GM18909 (cell line): ENCODE results near the gene AHCYL1.

Experiments
- ATAC-seq: cut with Tn5 transposase; IDR thresholded peaks from one replicate; pipeline ENCODE4 v1.9.1; 2021; ENCODE audit warnings: mild to moderate bottlenecking; ENCODE audit not compliant: unreplicated experiment, poor library complexity

Gene AHCYL1

GRCh38 chr1:110057963-110058518, 73.5 kb downstream of the AHCYL1 start:
- ATAC-seq: no peak

- ATAC-seq: no peak
Measured at GRCh38 chr1:110058591-110058990, 74.0 kb downstream of the AHCYL1 start.

GRCh38 chr1:110059133-110059863, 74.7 kb downstream of the AHCYL1 start:
- ATAC-seq: no peak

- no peak for ATAC-seq
Measured at GRCh38 chr1:110060034-110060661, 75.6 kb downstream of the AHCYL1 start.

GRCh38 chr1:110060662-110061060, 76.1 kb downstream of the AHCYL1 start:
- ATAC-seq: no peak

- ATAC-seq: no peak
Measured at GRCh38 chr1:110061341-110061740, 76.8 kb downstream of the AHCYL1 start.

GRCh38 chr1:110062612-110063011, 78.0 kb downstream of the AHCYL1 start:
- no peak for ATAC-seq

GRCh38 chr1:110063781-110064180, 79.2 kb downstream of the AHCYL1 start:
- no peak for ATAC-seq

GRCh38 chr1:110064576-110065337, 80.2 kb downstream of the AHCYL1 start:
- ATAC-seq: no peak

GRCh38 chr1:110065841-110066240, 81.3 kb downstream of the AHCYL1 start:
- ATAC-seq: no peak

GRCh38 chr1:110067479-110067892, 82.9 kb downstream of the AHCYL1 start:
- no peak for ATAC-seq

GRCh38 chr1:110067893-110068645, 83.5 kb downstream of the AHCYL1 start:
- ATAC-seq: no peak

GRCh38 chr1:110068646-110069403, 84.3 kb downstream of the AHCYL1 start:
- ATAC-seq: no peak

GRCh38 chr1:110069404-110070281, 85.1 kb downstream of the AHCYL1 start:
- ATAC-seq: no peak

GRCh38 chr1:110070282-110070669, 85.7 kb downstream of the AHCYL1 start:
- ATAC-seq: no peak

- no peak for ATAC-seq
Measured at GRCh38 chr1:110070671-110071242, 86.2 kb downstream of the AHCYL1 start, which contains the start of gene ALX3. Gene ALX3, minus strand, starts transcription at chr1:110070672. Its CDS starts 60 bp downstream, at chr1:110070612.
